HG03066 (cell line): Measurements from ENCODE around the gene ZNF143.
"Not testable (repeated sequence)": the region's sequence is repeated elsewhere in the genome, so short reads cannot be mapped to it uniquely, and the experiment has no call there.

Source experiments
- ATAC-seq: cut with Tn5 transposase; IDR thresholded peaks from one replicate; pipeline ENCODE4 v1.9.1; 2021; ENCODE audit warnings: low read depth; ENCODE audit not compliant: unreplicated experiment

The ZNF143 gene

DNA sequence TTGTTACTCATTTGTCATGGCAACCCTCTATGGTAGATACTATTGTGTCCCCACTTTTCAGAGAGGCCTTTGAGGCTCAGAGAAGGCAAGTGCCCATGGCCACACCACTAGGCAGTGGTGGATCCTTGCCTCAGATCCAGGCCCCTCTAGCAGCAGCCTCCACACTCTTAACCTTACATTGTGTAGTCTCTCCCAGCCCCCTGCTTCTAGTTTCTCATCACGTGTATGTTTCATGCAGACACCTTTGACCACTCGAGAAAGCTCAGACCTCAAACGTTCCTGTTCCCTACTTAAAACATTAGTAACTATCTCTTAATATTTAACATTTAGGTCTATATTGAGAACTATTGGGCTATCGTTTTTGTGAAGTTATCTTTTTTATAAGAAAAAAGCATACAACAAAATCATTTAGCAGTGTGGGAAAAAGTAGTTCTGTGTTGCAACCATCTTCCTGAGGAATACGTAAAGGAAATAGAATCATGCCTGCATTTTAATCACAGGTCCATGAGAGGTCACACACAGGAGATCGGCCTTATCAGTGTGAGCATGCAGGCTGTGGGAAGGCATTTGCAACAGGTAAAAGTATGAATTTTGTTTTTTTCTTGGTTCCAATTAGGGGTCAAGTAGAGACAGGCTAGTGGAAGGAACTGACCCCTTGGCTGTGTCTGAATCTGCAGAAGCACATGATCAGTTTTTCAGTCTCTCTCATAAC, 35.1 kb downstream of the ZNF143 start:
- no peak for ATAC-seq

GRCh38 chr11:9498457-9499078, 37.8 kb downstream of the ZNF143 start:
- no peak for ATAC-seq

DNA sequence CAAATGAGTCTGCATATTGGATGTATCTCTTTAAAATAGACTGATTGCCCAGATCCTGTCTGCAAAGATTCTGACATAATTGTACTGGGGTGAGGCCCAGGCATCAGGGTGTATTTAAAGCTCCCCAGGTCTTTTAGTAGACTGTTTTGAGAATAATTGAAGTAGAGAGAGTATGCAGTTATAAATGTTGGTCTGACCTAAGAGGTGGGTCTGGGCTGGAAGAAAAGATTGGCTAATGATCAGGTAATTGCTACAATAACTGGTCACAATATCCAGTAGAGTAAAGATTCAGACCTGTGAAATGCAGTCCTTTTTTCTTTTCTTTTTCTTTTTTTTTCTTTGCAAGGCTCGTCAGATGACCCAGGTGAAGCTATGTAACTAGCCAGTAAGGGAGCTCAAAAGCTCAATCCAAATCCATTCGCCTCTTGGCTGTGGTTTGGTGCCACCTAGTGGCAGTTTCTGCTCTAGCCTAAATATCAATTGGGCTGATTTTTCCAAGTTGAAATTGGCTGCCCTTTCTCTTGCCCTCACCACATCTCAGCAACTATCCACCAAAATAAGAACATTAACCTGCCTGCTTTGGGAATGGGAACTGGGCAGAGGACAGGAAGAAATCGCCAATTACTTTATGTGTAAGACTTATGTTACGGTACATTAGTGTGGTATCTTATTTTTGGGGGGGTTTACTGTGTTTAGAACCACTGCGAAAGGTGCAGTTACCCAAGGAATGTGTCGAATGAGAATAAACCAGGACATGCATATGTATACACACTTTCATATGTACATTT, 45.9 kb downstream of the ZNF143 start:
- peak; percentile 50 for ATAC-seq

- no peak for ATAC-seq
Observed at GRCh38 chr11:9507277-9507580, 46.4 kb downstream of the ZNF143 start.

DNA sequence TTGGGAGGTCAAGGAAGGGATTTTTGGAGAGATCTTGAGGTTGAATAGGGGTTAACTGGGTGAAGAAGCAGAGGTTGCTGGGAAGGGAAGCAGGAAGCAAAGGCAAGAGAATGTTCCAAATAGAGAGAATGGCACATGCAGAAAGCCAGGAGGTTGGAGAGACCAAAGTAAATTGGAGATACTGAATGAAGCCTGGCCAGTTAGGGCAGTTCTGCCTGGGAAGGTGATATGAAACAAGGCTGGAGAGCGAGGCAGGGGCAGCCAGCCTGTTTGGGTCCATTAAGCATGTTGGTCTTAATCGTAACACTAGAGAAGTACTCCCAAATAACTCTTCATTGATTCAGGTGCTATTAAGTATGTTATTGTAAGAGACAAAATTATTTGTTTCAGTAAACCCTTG, 48.2 kb downstream of the ZNF143 start:
- no peak for ATAC-seq

DNA sequence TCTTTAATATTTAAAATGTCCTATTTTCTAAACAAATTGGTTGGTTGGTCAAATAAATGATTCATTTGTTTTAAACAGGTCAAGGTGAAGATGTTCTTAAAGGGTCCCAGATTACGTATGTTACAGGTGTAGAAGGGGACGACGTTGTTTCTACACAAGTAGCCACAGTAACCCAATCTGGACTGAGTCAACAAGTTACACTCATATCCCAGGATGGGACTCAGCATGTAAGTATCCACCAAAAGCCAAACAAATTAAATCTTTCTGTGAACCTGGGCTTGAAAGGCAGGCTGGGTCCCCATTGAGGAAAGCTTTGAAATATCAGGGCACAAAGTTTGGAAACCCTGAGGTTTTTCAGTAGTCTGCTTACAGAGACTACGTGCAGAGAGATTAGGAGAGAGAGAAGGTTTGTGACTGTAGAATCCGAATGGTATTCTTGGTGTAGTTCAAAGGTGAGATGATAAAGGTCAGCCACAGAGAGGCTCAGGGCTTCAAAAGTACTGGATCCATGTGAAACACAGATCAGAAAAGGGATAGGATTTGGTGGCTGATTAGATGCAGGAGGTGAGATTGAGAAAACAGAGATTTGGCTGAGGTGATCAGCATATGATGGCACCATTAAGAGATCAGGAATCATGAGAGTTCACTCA, 51.7 kb downstream of the ZNF143 start:
- no peak for ATAC-seq

- not testable (repeated sequence) for ATAC-seq
Observed at GRCh38 chr11:9514576-9514975, 53.8 kb downstream of the ZNF143 start.

DNA sequence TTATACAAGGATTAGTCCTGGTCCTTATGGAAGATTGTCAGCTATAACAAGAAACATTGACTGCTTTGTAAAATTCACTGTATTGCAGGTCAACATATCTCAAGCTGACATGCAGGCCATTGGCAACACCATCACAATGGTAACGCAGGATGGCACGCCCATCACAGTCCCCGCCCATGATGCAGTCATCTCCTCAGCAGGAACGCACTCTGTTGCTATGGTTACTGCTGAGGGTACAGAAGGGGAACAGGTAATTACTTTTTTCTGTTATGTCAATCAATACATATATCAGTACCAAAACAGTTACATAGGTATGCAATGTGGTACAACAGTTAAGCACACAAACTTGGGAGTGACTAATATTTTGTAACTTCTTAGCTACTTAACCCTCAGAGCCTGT, 55.3 kb downstream of the ZNF143 start:
- no peak for ATAC-seq

DNA sequence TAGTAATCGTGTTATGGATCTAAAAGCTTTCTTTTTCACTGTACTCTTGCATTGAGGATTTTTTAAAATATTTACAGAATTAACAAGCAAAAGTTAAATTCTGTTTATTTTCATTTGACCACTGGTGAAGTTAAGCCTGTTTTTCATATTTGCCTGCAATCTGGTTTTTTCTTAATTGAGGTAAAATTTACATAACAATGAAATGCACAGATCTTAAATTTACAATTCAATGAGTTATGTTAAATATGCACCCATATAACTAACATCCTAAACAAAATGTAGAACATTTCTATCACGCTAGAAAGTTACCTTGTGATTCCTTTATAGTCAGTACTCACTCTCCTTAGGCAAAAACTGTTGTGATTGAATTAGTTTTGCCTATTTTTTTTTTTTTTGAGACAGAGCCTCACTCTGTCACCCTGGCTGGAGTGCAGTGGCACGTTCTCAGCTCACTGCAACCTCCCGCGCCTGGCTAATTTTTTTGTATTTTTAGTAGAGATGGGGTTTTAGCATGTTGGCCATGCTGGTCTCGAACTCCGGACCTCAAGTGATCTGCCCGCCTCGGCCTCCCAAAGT, 58.1 kb downstream of the ZNF143 start:
- no peak for ATAC-seq

GRCh38 chr11:9524001-9524400, 63.2 kb downstream of the ZNF143 start:
- no peak for ATAC-seq

- ATAC-seq, result no peak
Observed at GRCh38 chr11:9525116-9525515, 64.3 kb downstream of the ZNF143 start.

- no peak for ATAC-seq
Observed at GRCh38 chr11:9527481-9528135, 66.8 kb downstream of the ZNF143 start.

DNA sequence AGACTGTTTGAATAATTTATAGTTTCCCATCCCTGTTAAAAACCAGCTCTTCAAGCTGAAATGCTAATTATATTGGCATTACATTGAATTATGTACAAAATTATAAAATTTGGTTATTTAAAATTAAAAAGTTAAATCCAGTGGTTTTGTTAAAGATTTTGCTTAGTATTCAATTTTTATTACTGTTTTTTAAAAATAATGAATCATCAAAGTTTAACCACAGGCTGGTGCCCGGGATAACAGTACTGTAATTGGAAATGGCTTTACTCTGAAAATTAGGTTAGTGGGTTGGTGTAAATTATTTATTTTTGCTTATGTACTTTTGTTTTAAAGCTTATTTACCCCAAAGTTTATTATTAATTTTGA, 67.3 kb downstream of the ZNF143 start:
- no peak for ATAC-seq

DNA sequence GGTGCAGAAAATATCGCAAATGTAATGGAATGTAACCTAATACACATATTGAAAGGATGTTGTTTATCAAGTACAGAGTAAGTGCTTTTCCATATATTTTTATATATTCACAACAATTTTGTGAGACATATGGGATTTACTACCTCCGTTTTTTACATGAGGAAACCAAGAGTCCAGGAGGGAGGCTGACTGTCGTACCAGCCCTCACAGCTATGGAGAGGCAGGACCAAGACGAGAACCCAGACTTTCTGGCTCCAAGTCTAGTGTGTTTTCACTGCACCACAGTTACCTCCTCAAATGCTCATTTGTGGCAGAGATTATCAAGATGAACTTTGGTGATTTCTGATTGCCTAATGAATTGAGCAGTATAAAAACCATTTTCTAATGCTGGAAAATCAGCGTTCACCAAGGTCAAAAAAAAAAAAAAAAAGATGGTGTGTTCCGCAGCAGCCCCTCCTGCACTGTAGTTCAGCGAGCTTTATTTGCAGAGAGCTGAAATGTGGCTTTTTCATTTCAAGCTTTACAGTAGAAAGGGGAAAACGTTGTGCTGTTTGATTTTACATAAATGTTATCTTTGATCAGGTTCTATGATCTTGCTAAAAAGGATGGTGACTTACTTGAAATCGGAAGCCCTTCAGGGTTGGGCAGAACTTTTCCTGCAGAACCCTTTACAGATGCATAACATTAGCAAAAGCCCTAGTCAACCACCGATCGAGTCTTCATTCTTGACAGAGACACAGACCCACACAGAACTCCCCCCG, 67.9 kb downstream of the ZNF143 start:
- no peak for ATAC-seq

DNA sequence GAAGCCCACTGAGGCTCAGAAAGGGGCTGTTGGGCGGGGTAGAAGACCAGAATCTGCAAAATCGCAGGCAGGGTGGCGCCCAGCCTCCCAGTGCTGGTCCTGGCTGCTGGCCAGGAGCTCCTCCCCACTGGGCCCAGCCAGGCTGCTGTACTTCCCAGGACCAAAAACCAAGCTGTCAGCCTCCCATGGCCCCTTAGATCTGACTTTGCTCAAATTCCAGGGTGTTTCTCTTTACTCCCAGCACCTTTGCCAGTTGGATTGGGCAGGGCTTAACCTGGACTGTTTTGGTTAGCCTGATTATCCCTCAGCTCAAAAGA, 68.5 kb downstream of the ZNF143 start:
- ATAC-seq, result no peak

GRCh38 chr11:9530020-9530621, 69.3 kb downstream of the ZNF143 start:
- no peak for ATAC-seq

DNA sequence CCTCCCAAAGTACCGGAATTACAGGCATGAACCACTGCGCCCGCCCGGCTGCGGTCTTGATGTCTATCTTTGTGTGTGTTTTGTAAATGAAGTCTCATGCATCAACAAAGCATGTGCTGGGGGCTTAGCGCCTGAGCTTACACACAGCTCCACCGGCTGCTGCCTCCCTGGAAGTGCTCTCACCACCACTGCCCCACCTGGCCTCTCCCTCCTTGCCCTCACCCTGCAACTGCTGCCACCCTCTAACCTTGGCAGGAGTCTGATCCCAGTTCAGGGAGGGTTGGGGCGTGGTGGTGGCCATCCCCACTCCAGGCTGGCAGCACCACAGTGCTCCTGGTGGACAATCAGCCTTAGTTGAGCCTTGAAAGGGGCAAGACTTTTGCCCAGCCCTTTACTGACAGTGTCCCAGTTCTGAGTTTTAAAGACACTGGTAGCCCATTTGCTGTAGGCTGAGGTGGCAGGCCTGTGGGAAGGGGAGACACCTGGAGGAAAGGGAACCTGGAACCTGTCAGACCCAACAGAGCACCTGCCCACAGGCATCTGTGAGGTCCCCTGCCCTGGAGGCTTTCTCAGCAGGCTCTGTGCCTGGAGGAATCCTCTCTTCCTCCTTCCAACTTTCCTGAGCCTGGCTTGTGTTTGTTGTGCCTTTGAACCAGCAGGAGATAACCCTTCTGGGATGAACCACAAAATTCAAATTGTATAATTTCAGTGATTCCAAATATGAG, 70.3 kb downstream of the ZNF143 start:
- ATAC-seq, result no peak

- no peak for ATAC-seq
Observed at GRCh38 chr11:9533058-9533457, 72.2 kb downstream of the ZNF143 start.
